CD14-positive monocyte (primary cell): Measurements from ENCODE around the gene NSMF. TPM values are rescaled to one million over a fixed set of nuclear protein-coding genes. Genes with fewer than 3 reads are reported as not detected.

Experiments
- DNase-seq, 3 donors: peaks; one replicate each; pipeline ENCODE4 v3.0.0-alpha.2; 2011 to 2022
- H2AFZ ChIP-seq: 2 replicates; pipeline ENCODE4 v1.6.0; 2012; ENCODE audit warnings: mild to moderate bottlenecking, low read depth, low read length, inconsistent platforms; ENCODE audit not compliant: insufficient read depth, poor library complexity, severe bottlenecking
- H3K27ac ChIP-seq, 2 donors: 1 replicate in 1 of 2; 2 replicates in 1 of 2; pipeline ENCODE4 v1.5.1; 2012 to 2013; ENCODE audit warnings: low read length in 2 of 2, control low read depth in 1 of 2, inconsistent platforms in 1 of 2, low read depth in 1 of 2, mild to moderate bottlenecking in 1 of 2
- H3K27me3 ChIP-seq, 2 donors: one replicate each; pipeline versions ENCODE4 v1.6.0 to v1.6.1; 2011 to 2013; ENCODE audit warnings: low read length in 2 of 2; ENCODE audit not compliant: control insufficient read depth in 2 of 2, insufficient read depth in 2 of 2
- H3K36me3 ChIP-seq, 2 donors: replicated peaks in 1 of 2; 1 replicate in 1 of 2; 2 replicates in 1 of 2; pipeline versions ENCODE4 v1.5.1 to v1.6.1; 2012 to 2013; ENCODE audit warnings: low read length in 2 of 2, control low read depth in 1 of 2, inconsistent platforms in 1 of 2, mild to moderate bottlenecking in 1 of 2; ENCODE audit not compliant: insufficient read depth in 2 of 2, control insufficient read depth in 1 of 2
- H3K4me1 ChIP-seq, 2 donors: 1 replicate in 1 of 2; 2 replicates in 1 of 2; pipeline versions ENCODE4 v1.5.1 to v1.6.1; 2012 to 2013; ENCODE audit warnings: low read length in 2 of 2, control low read depth in 1 of 2, inconsistent platforms in 1 of 2, mild to moderate bottlenecking in 1 of 2, moderate library complexity in 1 of 2; ENCODE audit not compliant: insufficient read depth in 2 of 2, control insufficient read depth in 1 of 2
- H3K4me2 ChIP-seq: replicated peaks from 2 replicates; pipeline ENCODE3; 2012; ENCODE audit warnings: low read length, moderate library complexity, mild to moderate bottlenecking; ENCODE audit not compliant: poor library complexity, severe bottlenecking; ENCODE audit errors: extremely low read depth
- H3K4me3 ChIP-seq, 3 experiments: fragments of 200-600 bp in 1 of 3; sonication (generic) in 1 of 3; replicated peaks in 1 of 3; 1 replicate in 2 of 3; 2 replicates in 1 of 3; pipeline ENCODE4 v1.5.1; 2011 to 2013; ENCODE audit warnings: low read length in 3 of 3, mild to moderate bottlenecking in 3 of 3, control low read depth in 2 of 3, low read depth in 2 of 3, inconsistent platforms in 1 of 3, moderate library complexity in 1 of 3
- H3K79me2 ChIP-seq: 2 replicates; pipeline ENCODE4 v1.6.0; 2012; ENCODE audit warnings: mild to moderate bottlenecking, control low read depth, inconsistent platforms, low read length, moderate library complexity; ENCODE audit not compliant: insufficient read depth
- H3K9ac ChIP-seq: 2 replicates; pipeline ENCODE4 v1.6.0; 2017; ENCODE audit warnings: low read length, mild to moderate bottlenecking; ENCODE audit not compliant: insufficient read depth, poor library complexity, severe bottlenecking
- H3K9me3 ChIP-seq, 2 donors: replicated peaks in 1 of 2; 1 replicate in 1 of 2; 2 replicates in 1 of 2; pipeline versions ENCODE4 v1.5.1 to v1.6.1; 2012 to 2013; ENCODE audit warnings: low read length in 2 of 2, control low read depth in 1 of 2; ENCODE audit not compliant: control insufficient read depth in 1 of 2, insufficient read depth in 1 of 2
- H4K20me1 ChIP-seq: 2 replicates; pipeline ENCODE4 v1.6.0; 2012; ENCODE audit warnings: mild to moderate bottlenecking, low read length, control low read depth, moderate library complexity; ENCODE audit not compliant: insufficient read depth
- H3K27ac Mint-ChIP-seq, 7 donors: one replicate each; pipeline ENCODE4 v1.8.0; 2020; ENCODE audit warnings: mild to moderate bottlenecking in 7 of 7, mixed read lengths in 7 of 7, moderate library complexity in 6 of 7, inconsistent platforms in 2 of 7
- H3K27me3 Mint-ChIP-seq, 3 donors: one replicate each; pipeline ENCODE4 v1.8.0; 2021 to 2022; ENCODE audit warnings: low read depth in 3 of 3, mild to moderate bottlenecking in 3 of 3, mixed read lengths in 3 of 3, moderate library complexity in 3 of 3, inconsistent platforms in 1 of 3
- H3K36me3 Mint-ChIP-seq, 2 donors: one replicate each; pipeline ENCODE4 v1.8.0; 2020; ENCODE audit warnings: mixed read lengths in 2 of 2, inconsistent platforms in 1 of 2, mild to moderate bottlenecking in 1 of 2
- H3K4me1 Mint-ChIP-seq: one replicate; pipeline ENCODE4 v1.8.0; 2020; ENCODE audit warnings: mild to moderate bottlenecking, mixed read lengths
- H3K4me3 Mint-ChIP-seq, 2 donors: one replicate each; pipeline ENCODE4 v1.8.0; 2020; ENCODE audit warnings: mild to moderate bottlenecking in 2 of 2, mixed read lengths in 2 of 2, moderate library complexity in 1 of 2
- H3K9me3 Mint-ChIP-seq, 7 donors: one replicate each; pipeline ENCODE4 v1.8.0; 2020 to 2022; ENCODE audit warnings: mixed read lengths in 7 of 7, mild to moderate bottlenecking in 6 of 7, moderate library complexity in 6 of 7, inconsistent platforms in 2 of 7
- CTCF ChIP-seq: fragments of 200-600 bp; IDR thresholded peaks from one replicate; pipeline ENCODE4 v1.8.0; 2022; ENCODE audit warnings: antibody characterized with exemption, mild to moderate bottlenecking
- WGBS: methylation state at CpG from one replicate; pipeline ENCODE4 v1.1.5; 2013; ENCODE audit warnings: missing lambda C conversion rate; ENCODE audit not compliant: insufficient coverage; 5-methylcytosine and 5-hydroxymethylcytosine counted together
- intact Hi-C, 2 donors: fragments of 100-400 bp; cut with micrococcal nuclease; formaldehyde crosslinking; loops; one replicate each; pipeline versions ENCODE4 v1.15.0 to v1.15.1; 2023
- polyA plus RNA-seq, 3 donors: library from polyadenylated mRNA; depleted of rRNA in 1 of 3; unstranded in 2 of 3; stranded (reverse) in 1 of 3; fragments of 300-500 nt in 2 of 3; fragments of >200 nt in 1 of 3; fragmentation: Illumina TruSeq in 2 of 3; gene quantifications; 1 replicate in 2 of 3; 2 replicates in 1 of 3; pipeline ENCODE4 v1.2.3, GENCODE V29; 2012 to 2021

NSMF gene
- polyA plus RNA-seq, 3 donors: 4.6 to 68.4 (median 5.3) TPM

- H4K20me1 ChIP-seq: no peaks in the 10 kb centered on the region
- no peak overlapping the region for H3K4me3 ChIP-seq
- intact Hi-C loops: no loop called here
- Mint-ChIP-seq H3K4me1 (peaks cover 12% of the 10 kb centered on the region), H3K36me3 (no peaks in the 10 kb centered on the region), H3K27ac (no peak overlapping the region), H3K4me3 (no peak overlapping the region), H3K27me3 (peaks cover 1 to 9% (median 4%) of the 10 kb centered on the region in 3 donors), H3K9me3 (peaks cover 0 to 4% (median 1%) of the 10 kb centered on the region in 7 donors)
- H3K4me1 ChIP-seq: peaks cover 14 to 17% of the 10 kb centered on the region in 2 donors
- no peak for TF ChIP-seq CTCF
- H3K4me2 ChIP-seq: no peak overlapping the region
- no peak for DNase-seq
- no peaks in the 10 kb centered on the region for H3K36me3 ChIP-seq
- no peak overlapping the region for H3K9ac ChIP-seq
- no peaks in the 10 kb centered on the region for H3K27me3 ChIP-seq
- peak overlapping the region in 1 of 2 donors; percentile 51 for H3K27ac ChIP-seq
- H3K9me3 ChIP-seq: no peaks in the 10 kb centered on the region
- H2AFZ ChIP-seq: no peak overlapping the region
- no peaks in the 10 kb centered on the region for H3K79me2 ChIP-seq
- WGBS: 93% methylated on average over 10 of the region's 20 CpGs
Measured at GRCh38 chr9:137492464-137493363, 33.6 kb upstream of the NSMF start.

GRCh38 chr9:137491735-137492432, 32.8 kb upstream of the NSMF start:
- peaks cover 14 to 17% of the 10 kb centered on the region in 2 donors for H3K4me1 ChIP-seq
- no peaks in the 10 kb centered on the region for H3K36me3 ChIP-seq
- H3K27me3 Mint-ChIP-seq: peaks cover 1 to 9% (median 4%) of the 10 kb centered on the region in 3 donors
- H3K27me3 ChIP-seq: no peaks in the 10 kb centered on the region
- no peak for TF ChIP-seq CTCF
- H3K4me1 Mint-ChIP-seq: peaks cover 12% of the 10 kb centered on the region
- no peak overlapping the region for H3K4me3 ChIP-seq
- H3K36me3 Mint-ChIP-seq: no peaks in the 10 kb centered on the region
- intact Hi-C loops: no loop called here
- 97% methylated on average over 10 of the region's 13 CpGs for WGBS
- no peak overlapping the region for H3K9ac ChIP-seq
- H3K9me3 ChIP-seq: no peaks in the 10 kb centered on the region
- no peak overlapping the region for H3K27ac ChIP-seq
- no peaks in the 10 kb centered on the region for H4K20me1 ChIP-seq
- no peak overlapping the region for H3K4me3 Mint-ChIP-seq
- peaks cover 0 to 4% (median 0%) of the 10 kb centered on the region in 7 donors for H3K9me3 Mint-ChIP-seq
- H3K79me2 ChIP-seq: no peaks in the 10 kb centered on the region
- H3K4me2 ChIP-seq: no peak overlapping the region
- DNase-seq: no peak
- no peak overlapping the region for H2AFZ ChIP-seq
- H3K27ac Mint-ChIP-seq: peak overlapping the region in 1 of 7 donors; percentile 31
